K562 (cell line): ENCODE measurements around the gene SCIN. TPM values are rescaled to one million over a fixed set of nuclear protein-coding genes. Genes with fewer than 3 reads are reported as not detected.

Source experiments
- CREB3 ChIP-seq: fragments of 450-650 bp; conservative IDR thresholded peaks from 2 replicates; pipeline ENCODE4 v1.6.1; 2016; ENCODE audit warnings: missing genetic modification characterization, low read depth, mild to moderate bottlenecking, missing compliant biosample characterization, moderate library complexity
- CREM ChIP-seq: IDR thresholded peaks from 2 replicates; pipeline ENCODE4 v1.6.1; 2014; ENCODE audit warnings: antibody characterized with exemption, low read depth
- EP400 ChIP-seq: fragments of 450-650 bp; IDR thresholded peaks from 2 replicates; pipeline ENCODE4 v1.6.1; 2017; ENCODE audit warnings: antibody characterized with exemption, mild to moderate bottlenecking, moderate library complexity
- GATAD2B ChIP-seq: fragments of 450-650 bp; IDR thresholded peaks from 2 replicates; pipeline ENCODE4 v1.6.1; 2017; ENCODE audit warnings: mild to moderate bottlenecking, borderline replicate concordance
- HOMEZ ChIP-seq: fragments of 250-450 bp; sonication (Bioruptor Pico); IDR thresholded peaks from 2 replicates; pipeline ENCODE4 v1.4.0; 2020; ENCODE audit warnings: mild to moderate bottlenecking, moderate library complexity
- ILF3 ChIP-seq: fragments of 450-650 bp; IDR thresholded peaks from 2 replicates; pipeline ENCODE4 v1.6.1; 2018; ENCODE audit warnings: antibody characterized with exemption, mild to moderate bottlenecking, moderate library complexity, borderline replicate concordance
- PTRF ChIP-seq: fragments of 450-650 bp; IDR thresholded peaks from 2 replicates; pipeline ENCODE4 v1.6.1; 2016; ENCODE audit warnings: mild to moderate bottlenecking, missing genetic modification characterization, missing compliant biosample characterization
- RFX1 ChIP-seq: fragments of 450-650 bp; IDR thresholded peaks from 2 replicates; pipeline ENCODE4 v1.6.1; 2016; ENCODE audit warnings: mild to moderate bottlenecking, moderate library complexity
- STAT5A ChIP-seq: IDR thresholded peaks from 2 replicates; pipeline ENCODE4 v1.6.1; 2012; ENCODE audit warnings: low read length, inconsistent platforms, borderline replicate concordance
- ZBTB1 ChIP-seq: sonication (generic); formaldehyde crosslinking; IDR thresholded peaks from 2 replicates; pipeline ENCODE4 v1.8.1; 2023; ENCODE audit warnings: missing genetic modification reagents, low read depth, mild to moderate bottlenecking, borderline replicate concordance
- ZFP1 ChIP-seq: fragments of 450-650 bp; formaldehyde crosslinking; IDR thresholded peaks from 2 replicates; pipeline ENCODE4 v1.4.0; 2020; ENCODE audit warnings: mild to moderate bottlenecking, mixed read lengths
- ZNF23 ChIP-seq: fragments of 250-450 bp; sonication (Bioruptor Pico); IDR thresholded peaks from 2 replicates; pipeline ENCODE4 v1.4.0; 2020; ENCODE audit warnings: mild to moderate bottlenecking
- ZNF3 ChIP-seq: fragments of 250-450 bp; sonication (Bioruptor Pico); IDR thresholded peaks from 2 replicates; pipeline ENCODE4 v1.5.0; 2021; ENCODE audit warnings: mild to moderate bottlenecking, moderate library complexity
- ZNF583 ChIP-seq: fragments of 250-450 bp; sonication (Bioruptor Pico); IDR thresholded peaks from 2 replicates; pipeline ENCODE4 v1.4.0; 2020
- ZNF695 ChIP-seq: fragments of 450-650 bp; formaldehyde crosslinking; IDR thresholded peaks from 2 replicates; pipeline ENCODE4 v1.4.0; 2020; ENCODE audit warnings: mild to moderate bottlenecking, moderate library complexity
- ZNF76 ChIP-seq: fragments of 250-450 bp; sonication (Bioruptor Pico); IDR thresholded peaks from 2 replicates; pipeline ENCODE4 v1.4.0; 2020; ENCODE audit warnings: mild to moderate bottlenecking, moderate library complexity, borderline replicate concordance
- polyA plus RNA-seq, 8 experiments: library from polyadenylated mRNA; depleted of rRNA in 4 of 8; stranded (reverse) in 5 of 8; unstranded in 3 of 8; fragments of >200 nt; fragmentation: Nextera tagmentation in 2 of 8; fragmentation: Illumina TruSeq in 1 of 8; extraction: Ambion mirVana in 2 of 8; extraction: Trizol in 1 of 8; gene quantifications; 2 replicates each; pipeline versions ENCODE4 v1.2.1 to v1.2.3, GENCODE V29; 2011 to 2014; ENCODE audit warnings: inconsistent platforms in 1 of 8, missing spikeins in 1 of 8
- total RNA-seq, 7 experiments: library from RNA; depleted of rRNA in 6 of 7; stranded (reverse); fragments of >200 nt in 6 of 7; fragmentation: Illumina TruSeq in 2 of 7; extraction: Trizol in 2 of 7; gene quantifications; 2 replicates each; pipeline versions ENCODE4 v1.2.1 to v1.2.3, GENCODE V29; 2011 to 2021; ENCODE audit warnings: low replicate concordance in 1 of 7
- TF ChIP-seq, protein P1 (sequence below), 3 experiments: fragments of 200-800 bp in 1 of 3; fragments of 250-450 bp in 1 of 3; fragments of 450-650 bp in 1 of 3; sonication (Bioruptor Pico) in 1 of 3; sonication (Bioruptor generic) in 1 of 3; formaldehyde crosslinking in 1 of 3; IDR thresholded peaks; 2 replicates each; pipeline versions ENCODE4 v1.6.1 to v1.8.0; 2016 to 2022; ENCODE audit warnings: mild to moderate bottlenecking in 2 of 3, missing genetic modification characterization in 2 of 3, missing compliant biosample characterization in 1 of 3, moderate library complexity in 1 of 3
- TF ChIP-seq, protein P2 (sequence below): sonication (generic); formaldehyde crosslinking; IDR thresholded peaks from 2 replicates; pipeline ENCODE4 v1.8.1; 2023; ENCODE audit warnings: mild to moderate bottlenecking, missing genetic modification reagents
- TF ChIP-seq, protein P3 (sequence below): fragments of 450-650 bp; formaldehyde crosslinking; IDR thresholded peaks from 2 replicates; pipeline ENCODE4 v1.4.0; 2020; ENCODE audit warnings: mild to moderate bottlenecking

The SCIN gene
- total and polyA plus RNA-seq, 9 of the 15 experiments (the other 6 are each of a cell fraction or from before 2014, with no cell fraction given), result 0.67 to 18.2 (median 10.6) TPM

DNA sequence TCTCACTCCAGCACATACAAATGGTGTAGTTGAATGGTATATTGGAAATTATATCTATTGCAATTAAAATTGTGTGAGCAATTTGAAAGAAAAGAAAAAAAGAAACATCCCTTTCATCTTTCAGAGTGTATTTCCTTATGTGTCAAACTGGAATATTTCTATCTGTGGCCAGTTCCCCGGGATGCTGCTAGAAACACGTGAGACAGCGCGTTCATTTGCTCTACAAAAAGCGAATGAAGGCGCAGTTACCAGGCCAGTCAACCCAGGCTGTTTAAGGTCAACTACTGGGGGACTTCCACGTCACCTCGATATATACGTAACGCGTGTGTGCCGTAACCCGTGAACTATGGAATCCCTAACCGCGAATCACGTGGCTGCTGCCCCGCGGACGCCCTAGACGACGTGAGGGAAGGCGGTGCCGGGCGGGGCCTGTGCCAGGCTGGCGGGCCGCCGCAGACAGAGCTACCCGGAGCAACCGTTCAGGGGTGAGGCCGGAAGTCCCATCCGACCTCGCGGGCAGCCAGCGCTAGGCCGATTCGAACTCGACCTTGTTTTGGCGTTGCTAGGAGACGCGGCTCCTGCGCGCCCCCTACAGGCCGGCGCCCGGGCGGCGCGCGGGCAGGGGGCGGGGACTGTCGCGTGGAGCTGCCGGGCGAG, 115.8 kb downstream of the SCIN start (continued):
- no peak for TF ChIP-seq ZFP1
- no peak for TF ChIP-seq PTRF (tag)
- TF ChIP-seq GATAD2B, result peak; percentile 95
- TF ChIP-seq ILF3, result peak; percentile 76; the same call in 1 of the 2 replicates
- TF ChIP-seq EP400, result peak; percentile 92
- TF ChIP-seq, protein P1, sequence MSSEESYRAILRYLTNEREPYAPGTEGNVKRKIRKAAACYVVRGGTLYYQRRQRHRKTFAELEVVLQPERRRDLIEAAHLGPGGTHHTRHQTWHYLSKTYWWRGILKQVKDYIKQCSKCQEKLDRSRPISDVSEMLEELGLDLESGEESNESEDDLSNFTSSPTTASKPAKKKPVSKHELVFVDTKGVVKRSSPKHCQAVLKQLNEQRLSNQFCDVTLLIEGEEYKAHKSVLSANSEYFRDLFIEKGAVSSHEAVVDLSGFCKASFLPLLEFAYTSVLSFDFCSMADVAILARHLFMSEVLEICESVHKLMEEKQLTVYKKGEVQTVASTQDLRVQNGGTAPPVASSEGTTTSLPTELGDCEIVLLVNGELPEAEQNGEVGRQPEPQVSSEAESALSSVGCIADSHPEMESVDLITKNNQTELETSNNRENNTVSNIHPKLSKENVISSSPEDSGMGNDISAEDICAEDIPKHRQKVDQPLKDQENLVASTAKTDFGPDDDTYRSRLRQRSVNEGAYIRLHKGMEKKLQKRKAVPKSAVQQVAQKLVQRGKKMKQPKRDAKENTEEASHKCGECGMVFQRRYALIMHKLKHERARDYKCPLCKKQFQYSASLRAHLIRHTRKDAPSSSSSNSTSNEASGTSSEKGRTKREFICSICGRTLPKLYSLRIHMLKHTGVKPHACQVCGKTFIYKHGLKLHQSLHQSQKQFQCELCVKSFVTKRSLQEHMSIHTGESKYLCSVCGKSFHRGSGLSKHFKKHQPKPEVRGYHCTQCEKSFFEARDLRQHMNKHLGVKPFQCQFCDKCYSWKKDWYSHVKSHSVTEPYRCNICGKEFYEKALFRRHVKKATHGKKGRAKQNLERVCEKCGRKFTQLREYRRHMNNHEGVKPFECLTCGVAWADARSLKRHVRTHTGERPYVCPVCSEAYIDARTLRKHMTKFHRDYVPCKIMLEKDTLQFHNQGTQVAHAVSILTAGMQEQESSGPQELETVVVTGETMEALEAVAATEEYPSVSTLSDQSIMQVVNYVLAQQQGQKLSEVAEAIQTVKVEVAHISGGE (CRISPR knock-in tag; IDR thresholded peaks at IDR 0.05), result peak in 1 of 3 experiments; percentile 82; a peak in 2 of 6 replicates
- TF ChIP-seq CREB3 (tag), result peak; percentile 88; the same call in 1 of the 2 replicates
- no peak for TF ChIP-seq ZNF76
- no peak for TF ChIP-seq STAT5A
- no peak for TF ChIP-seq ZNF3 (CRISPR knock-in tag)
- no peak for TF ChIP-seq ZNF23
- peak; percentile 69 for TF ChIP-seq ZBTB1 (CRISPR knock-in tag)
- peak; percentile 95 for TF ChIP-seq CREM
- no peak for TF ChIP-seq ZNF695 (CRISPR knock-in tag)
- TF ChIP-seq, protein P2, sequence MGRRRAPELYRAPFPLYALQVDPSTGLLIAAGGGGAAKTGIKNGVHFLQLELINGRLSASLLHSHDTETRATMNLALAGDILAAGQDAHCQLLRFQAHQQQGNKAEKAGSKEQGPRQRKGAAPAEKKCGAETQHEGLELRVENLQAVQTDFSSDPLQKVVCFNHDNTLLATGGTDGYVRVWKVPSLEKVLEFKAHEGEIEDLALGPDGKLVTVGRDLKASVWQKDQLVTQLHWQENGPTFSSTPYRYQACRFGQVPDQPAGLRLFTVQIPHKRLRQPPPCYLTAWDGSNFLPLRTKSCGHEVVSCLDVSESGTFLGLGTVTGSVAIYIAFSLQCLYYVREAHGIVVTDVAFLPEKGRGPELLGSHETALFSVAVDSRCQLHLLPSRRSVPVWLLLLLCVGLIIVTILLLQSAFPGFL (CRISPR knock-in tag), result 0 out of 2 replicates have a peak, but pooled peaks have one; percentile 85
- TF ChIP-seq HOMEZ (CRISPR knock-in tag), result 0 out of 2 replicates have a peak, but pooled peaks have one; percentile 35
- TF ChIP-seq ZNF583 (CRISPR knock-in tag), result 0 out of 2 replicates have a peak, but pooled peaks have one; percentile 22
- TF ChIP-seq, protein P3, sequence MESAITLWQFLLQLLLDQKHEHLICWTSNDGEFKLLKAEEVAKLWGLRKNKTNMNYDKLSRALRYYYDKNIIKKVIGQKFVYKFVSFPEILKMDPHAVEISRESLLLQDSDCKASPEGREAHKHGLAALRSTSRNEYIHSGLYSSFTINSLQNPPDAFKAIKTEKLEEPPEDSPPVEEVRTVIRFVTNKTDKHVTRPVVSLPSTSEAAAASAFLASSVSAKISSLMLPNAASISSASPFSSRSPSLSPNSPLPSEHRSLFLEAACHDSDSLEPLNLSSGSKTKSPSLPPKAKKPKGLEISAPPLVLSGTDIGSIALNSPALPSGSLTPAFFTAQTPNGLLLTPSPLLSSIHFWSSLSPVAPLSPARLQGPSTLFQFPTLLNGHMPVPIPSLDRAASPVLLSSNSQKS, result no peak
- peak; percentile 94 for TF ChIP-seq RFX1
